22Rv1 (cell line): ENCODE data around the gene LINGO3.

Experiments used
- CTCF ChIP-seq: fragments of 450-650 bp; IDR thresholded peaks from 2 replicates; pipeline ENCODE4 v1.5.1; 2017; ENCODE audit warnings: mild to moderate bottlenecking
- ZFX ChIP-seq: fragments of 450-650 bp; IDR thresholded peaks from 2 replicates; pipeline ENCODE4 v1.6.1; 2017; ENCODE audit warnings: antibody characterized with exemption, borderline replicate concordance

- no peak for TF ChIP-seq CTCF
- no peak for TF ChIP-seq ZFX
These were observed 18.9 kb downstream of the LINGO3 start for GRCh38 chr19:2288818-2289713.
